IMR-90 (cell line): ENCODE measurements around the gene ADSS1. TPM values are rescaled to one million over a fixed set of nuclear protein-coding genes. Genes with fewer than 3 reads are reported as not detected.
A peak's percentile ranks its signal among the peaks of the same experiment; 100 is the strongest.

Source experiments
- ATAC-seq: fragments of 200-7000 bp; cut with Tn5 transposase; 2 replicates; pipeline ENCODE4 v1.9.1; 2020; ENCODE audit warnings: low read depth, mild to moderate bottlenecking, moderate library complexity
- BruUV-seq: library from RNA; stranded (reverse); fragments of 400-500 nt; replicated peaks from 2 replicates; lab custom pipeline; 2021; lab: Mats Ljungman, UMichigan
- CTCF ChIA-PET: fragments of 300-600 bp; formaldehyde crosslinking; extraction: SDS; loops from one replicate; lab custom pipeline; 2021; ENCODE audit warnings: antibody characterized with exemption; lab: Yijun Ruan, JAX
- POLR2A ChIA-PET: fragments of 300-600 bp; sonication (Branson Sonifier 250); formaldehyde crosslinking; loops from one replicate; lab custom pipeline; 2022; ENCODE audit warnings: antibody characterized with exemption; ENCODE audit not compliant: unreplicated experiment; lab: Charles Lee
- DNase-seq: peaks from one replicate; pipeline ENCODE4 v3.0.0; 2013
- H2AFZ ChIP-seq: replicated peaks from 2 replicates; pipeline ENCODE3; 2013; ENCODE audit warnings: low read length, mild to moderate bottlenecking; ENCODE audit not compliant: poor library complexity
- H2AK5ac ChIP-seq: 2 replicates; pipeline ENCODE4 v1.6.1; 2013; ENCODE audit warnings: low read depth, low read length, inconsistent platforms
- H2AK9ac ChIP-seq: replicated peaks from 2 replicates; pipeline ENCODE3; 2013; ENCODE audit warnings: mild to moderate bottlenecking, low read depth, low read length, moderate library complexity; ENCODE audit not compliant: poor library complexity
- H2BK120ac ChIP-seq: 2 replicates; pipeline ENCODE4 v1.6.1; 2013; ENCODE audit warnings: low read depth, low read length, inconsistent platforms
- H2BK15ac ChIP-seq: 3 replicates; pipeline ENCODE4 v1.6.1; 2013; ENCODE audit warnings: low read depth, low read length, inconsistent platforms
- H2BK20ac ChIP-seq: 2 replicates; pipeline ENCODE4 v1.6.1; 2013; ENCODE audit warnings: low read depth, mild to moderate bottlenecking, inconsistent platforms, low read length, moderate library complexity
- H2BK5ac ChIP-seq: 2 replicates; pipeline ENCODE4 v1.6.1; 2013; ENCODE audit warnings: mild to moderate bottlenecking, low read depth, low read length, inconsistent platforms; ENCODE audit not compliant: poor library complexity, severe bottlenecking
- H3K14ac ChIP-seq: replicated peaks from 2 replicates; pipeline ENCODE4 v1.6.1; 2013; ENCODE audit warnings: low read depth, low read length, inconsistent platforms
- H3K18ac ChIP-seq: 2 replicates; pipeline ENCODE4 v1.6.1; 2013; ENCODE audit warnings: low read depth, low read length, control low read depth
- H3K23ac ChIP-seq: 2 replicates; pipeline ENCODE4 v1.6.1; 2013; ENCODE audit warnings: low read depth, low read length, inconsistent platforms
- H3K27ac ChIP-seq: 2 replicates; pipeline ENCODE4 v1.5.1; 2013; ENCODE audit warnings: mild to moderate bottlenecking, control low read depth, low read length; ENCODE audit not compliant: insufficient read depth
- H3K27me3 ChIP-seq: 2 replicates; pipeline ENCODE4 v1.6.1; 2013; ENCODE audit warnings: low read length; ENCODE audit not compliant: control insufficient read depth, insufficient read depth
- H3K36me3 ChIP-seq: 2 replicates; pipeline ENCODE4 v1.6.1; 2013; ENCODE audit warnings: low read length, mixed read lengths; ENCODE audit not compliant: control insufficient read depth, insufficient read depth
- H3K4ac ChIP-seq: 2 replicates; pipeline ENCODE4 v1.6.1; 2013; ENCODE audit warnings: low read depth, low read length, inconsistent platforms
- H3K4me1 ChIP-seq: 2 replicates; pipeline ENCODE4 v1.6.1; 2013; ENCODE audit warnings: low read length, mixed read lengths; ENCODE audit not compliant: control insufficient read depth, insufficient read depth
- H3K4me2 ChIP-seq: 2 replicates; pipeline ENCODE4 v1.6.1; 2013; ENCODE audit warnings: low read depth, mild to moderate bottlenecking, control low read depth, low read length, moderate library complexity
- H3K4me3 ChIP-seq: 2 replicates; pipeline ENCODE4 v1.5.1; 2013; ENCODE audit warnings: low read depth, mild to moderate bottlenecking, control low read depth, low read length, moderate library complexity; ENCODE audit not compliant: insufficient read depth
- H3K56ac ChIP-seq: 2 replicates; pipeline ENCODE4 v1.6.1; 2013; ENCODE audit warnings: low read length, inconsistent platforms; ENCODE audit not compliant: insufficient read depth; ENCODE audit errors: extremely low read depth
- H3K79me1 ChIP-seq, 2 experiments: 2 replicates each; pipeline ENCODE4 v1.6.1; 2013; ENCODE audit warnings: low read length in 2 of 2, inconsistent platforms in 1 of 2, low read depth in 1 of 2
- H3K9ac ChIP-seq: 2 replicates; pipeline ENCODE4 v1.6.1; 2013; ENCODE audit warnings: low read depth, low read length, control low read depth
- H3K9me1 ChIP-seq: 2 replicates; pipeline ENCODE4 v1.6.1; 2013; ENCODE audit warnings: low read length, inconsistent platforms; ENCODE audit not compliant: insufficient read depth
- H3K9me3 ChIP-seq: 2 replicates; pipeline ENCODE4 v1.6.1; 2013; ENCODE audit warnings: low read length; ENCODE audit not compliant: control insufficient read depth, insufficient read depth
- H4K20me1 ChIP-seq: 2 replicates; pipeline ENCODE4 v1.6.1; 2013; ENCODE audit warnings: low read length, inconsistent platforms; ENCODE audit not compliant: insufficient read depth
- H4K5ac ChIP-seq: 2 replicates; pipeline ENCODE4 v1.6.1; 2013; ENCODE audit warnings: mild to moderate bottlenecking, low read depth, low read length, control low read depth
- H4K8ac ChIP-seq, 2 experiments: 2 replicates each; pipeline ENCODE4 v1.6.1; 2013; ENCODE audit warnings: low read depth in 2 of 2, low read length in 2 of 2, control low read depth in 1 of 2, inconsistent platforms in 1 of 2
- H4K91ac ChIP-seq: 2 replicates; pipeline ENCODE4 v1.6.1; 2013; ENCODE audit warnings: low read depth, low read length, inconsistent platforms; ENCODE audit not compliant: insufficient read depth
- FOS ChIP-seq: fragments of 150-350 bp; IDR thresholded peaks from 2 replicates; pipeline ENCODE4 v1.6.1; 2016; ENCODE audit warnings: low read depth, low read length
- WGBS, 2 experiments: methylation state at CpG; one replicate each; pipeline versions ENCODE4 v1.1.5 to v1.1.7; 2013; ENCODE audit warnings: missing lambda C conversion rate in 2 of 2; ENCODE audit not compliant: insufficient read length in 1 of 2; ENCODE audit errors: extremely low coverage in 2 of 2; 5-methylcytosine and 5-hydroxymethylcytosine counted together
- dilution Hi-C: fragments of 300-500 bp; cut with HindIII; formaldehyde crosslinking; loops from one replicate; pipeline ENCODE4 v1.14.3; 2018; ENCODE audit warnings: low sequenced_read_pairs; ENCODE audit not compliant: unreplicated experiment
- in situ Hi-C: fragments of 300-500 bp; cut with MboI; formaldehyde crosslinking; loops from 3 replicates; pipeline ENCODE4 v1.14.3; 2019; ENCODE audit warnings: low sequenced_read_pairs, inconsistent platforms, mixed read lengths
- intact Hi-C: fragments of 100-400 bp; cut with micrococcal nuclease; formaldehyde crosslinking; loops from 2 replicates; pipeline ENCODE4 v1.10.0; 2022
- polyA plus RNA-seq, 3 experiments: library from polyadenylated mRNA; depleted of rRNA; stranded (reverse); fragments of >200 nt; gene quantifications; 2 replicates each; pipeline ENCODE4 v1.2.3, GENCODE V29; 2012; ENCODE audit warnings: low replicate concordance in 1 of 3
- total RNA-seq: library from RNA; depleted of rRNA; stranded (reverse); fragments of >200 nt; gene quantifications from 2 replicates; pipeline ENCODE4 v1.2.3, GENCODE V29; 2012
- TF ChIP-seq, protein P1 (sequence below): fragments of 150-350 bp; IDR thresholded peaks from 2 replicates; pipeline ENCODE4 v1.6.1; 2017; ENCODE audit warnings: mild to moderate bottlenecking, antibody characterized with exemption, low read length, low read depth
- TF ChIP-seq, protein P2 (sequence below): fragments of 150-350 bp; IDR thresholded peaks from 2 replicates; pipeline ENCODE4 v1.6.1; 2016; ENCODE audit warnings: low read depth, mild to moderate bottlenecking, low read length, moderate library complexity, borderline replicate concordance
- TF ChIP-seq, protein P3 (sequence below): conservative IDR thresholded peaks from 2 replicates; pipeline ENCODE4 v1.5.1; 2012; ENCODE audit warnings: mild to moderate bottlenecking, low read depth, low read length, improper control_type of control experiment

The ADSS1 gene
- total and polyA plus RNA-seq, 2 of the 4 experiments (the other 2 are of a cell fraction), result 1.8 to 5.2 TPM

DNA sequence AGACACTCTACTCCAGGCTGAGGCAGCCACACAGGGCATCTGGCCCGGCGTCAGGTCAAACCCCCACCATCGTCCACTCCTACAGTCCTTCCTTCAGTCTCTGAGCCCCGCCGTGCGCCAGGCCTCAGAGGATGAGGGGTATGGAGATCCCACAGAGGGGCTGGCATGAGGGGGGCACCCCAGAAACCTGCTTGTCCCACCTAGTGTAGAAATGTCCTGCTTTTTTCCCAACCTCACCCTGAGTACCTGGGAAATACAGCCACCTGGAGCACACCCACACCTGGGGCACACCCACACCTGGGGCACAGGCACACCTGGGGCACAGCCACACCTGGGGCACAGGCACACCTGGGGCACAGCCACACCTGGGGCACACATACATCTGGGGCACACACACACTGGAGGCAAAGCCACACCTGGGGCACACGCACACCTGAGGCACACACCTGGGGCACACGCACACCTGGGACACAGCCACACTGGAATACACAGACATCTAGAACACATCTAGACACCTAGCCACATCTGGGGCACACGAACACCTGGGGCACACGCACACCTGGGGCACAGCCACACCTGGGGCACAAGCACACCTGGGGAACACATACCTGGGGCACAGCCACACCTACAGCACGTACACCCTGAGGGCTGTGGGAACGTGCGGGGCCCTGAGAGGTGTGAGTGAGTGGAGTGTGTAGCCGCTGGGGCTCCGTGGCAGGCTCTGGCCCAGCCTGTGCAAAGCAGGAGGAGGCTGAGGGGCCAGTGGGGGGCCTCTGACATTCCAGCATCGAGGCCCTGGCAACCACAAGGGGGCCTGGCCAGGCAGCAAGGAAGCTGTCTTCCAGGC is 53.2 kb downstream of the ADSS1 start:
- in situ Hi-C loops, result no loop called here
- intact Hi-C loops, result no loop called here
- Histone ChIP-seq H3K4ac (no peak overlapping the region), H3K9me3 (no peaks in the 10 kb centered on the region), H2BK120ac (no peak overlapping the region), H3K9me1 (no peaks in the 10 kb centered on the region), H3K36me3 (peaks cover 57% of the 10 kb centered on the region), H3K9ac (no peak overlapping the region), H3K4me2 (no peak overlapping the region), H3K27ac (no peak overlapping the region), H4K91ac (no peak overlapping the region), H2BK15ac (no peak overlapping the region), H2BK5ac (no peak overlapping the region), H2AK9ac (peak overlapping the region; percentile 55), H3K4me1 (no peaks in the 10 kb centered on the region), H4K5ac (no peak overlapping the region), H3K14ac (no peak overlapping the region), H3K27me3 (no peaks in the 10 kb centered on the region), H3K23ac (no peak overlapping the region), H2AFZ (peak overlapping the region; percentile 23), H4K20me1 (peaks cover 50% of the 10 kb centered on the region), H3K56ac (no peak overlapping the region), H3K4me3 (no peak overlapping the region), H2BK20ac (no peak overlapping the region), H3K79me1 (peaks cover 8 to 39% of the 10 kb centered on the region in 2 experiments), H3K18ac (no peak overlapping the region), H2AK5ac (no peak overlapping the region), H4K8ac (no peak overlapping the region)
- ChIA-PET CTCF (no interaction called here), POLR2A (no interaction called here)
- no peak for DNase-seq
- TF ChIP-seq, protein P1, sequence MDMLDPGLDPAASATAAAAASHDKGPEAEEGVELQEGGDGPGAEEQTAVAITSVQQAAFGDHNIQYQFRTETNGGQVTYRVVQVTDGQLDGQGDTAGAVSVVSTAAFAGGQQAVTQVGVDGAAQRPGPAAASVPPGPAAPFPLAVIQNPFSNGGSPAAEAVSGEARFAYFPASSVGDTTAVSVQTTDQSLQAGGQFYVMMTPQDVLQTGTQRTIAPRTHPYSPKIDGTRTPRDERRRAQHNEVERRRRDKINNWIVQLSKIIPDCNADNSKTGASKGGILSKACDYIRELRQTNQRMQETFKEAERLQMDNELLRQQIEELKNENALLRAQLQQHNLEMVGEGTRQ, result no peak
- TF ChIP-seq, protein P2, sequence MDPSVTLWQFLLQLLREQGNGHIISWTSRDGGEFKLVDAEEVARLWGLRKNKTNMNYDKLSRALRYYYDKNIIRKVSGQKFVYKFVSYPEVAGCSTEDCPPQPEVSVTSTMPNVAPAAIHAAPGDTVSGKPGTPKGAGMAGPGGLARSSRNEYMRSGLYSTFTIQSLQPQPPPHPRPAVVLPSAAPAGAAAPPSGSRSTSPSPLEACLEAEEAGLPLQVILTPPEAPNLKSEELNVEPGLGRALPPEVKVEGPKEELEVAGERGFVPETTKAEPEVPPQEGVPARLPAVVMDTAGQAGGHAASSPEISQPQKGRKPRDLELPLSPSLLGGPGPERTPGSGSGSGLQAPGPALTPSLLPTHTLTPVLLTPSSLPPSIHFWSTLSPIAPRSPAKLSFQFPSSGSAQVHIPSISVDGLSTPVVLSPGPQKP, result no peak
- no peak for TF ChIP-seq FOS
- TF ChIP-seq, protein P3, sequence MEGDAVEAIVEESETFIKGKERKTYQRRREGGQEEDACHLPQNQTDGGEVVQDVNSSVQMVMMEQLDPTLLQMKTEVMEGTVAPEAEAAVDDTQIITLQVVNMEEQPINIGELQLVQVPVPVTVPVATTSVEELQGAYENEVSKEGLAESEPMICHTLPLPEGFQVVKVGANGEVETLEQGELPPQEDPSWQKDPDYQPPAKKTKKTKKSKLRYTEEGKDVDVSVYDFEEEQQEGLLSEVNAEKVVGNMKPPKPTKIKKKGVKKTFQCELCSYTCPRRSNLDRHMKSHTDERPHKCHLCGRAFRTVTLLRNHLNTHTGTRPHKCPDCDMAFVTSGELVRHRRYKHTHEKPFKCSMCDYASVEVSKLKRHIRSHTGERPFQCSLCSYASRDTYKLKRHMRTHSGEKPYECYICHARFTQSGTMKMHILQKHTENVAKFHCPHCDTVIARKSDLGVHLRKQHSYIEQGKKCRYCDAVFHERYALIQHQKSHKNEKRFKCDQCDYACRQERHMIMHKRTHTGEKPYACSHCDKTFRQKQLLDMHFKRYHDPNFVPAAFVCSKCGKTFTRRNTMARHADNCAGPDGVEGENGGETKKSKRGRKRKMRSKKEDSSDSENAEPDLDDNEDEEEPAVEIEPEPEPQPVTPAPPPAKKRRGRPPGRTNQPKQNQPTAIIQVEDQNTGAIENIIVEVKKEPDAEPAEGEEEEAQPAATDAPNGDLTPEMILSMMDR, result 0 out of 2 replicates have a peak, but pooled peaks have one; percentile 6
- dilution Hi-C loops, result no loop called here
- no peak for ATAC-seq
- 50% methylated on average over 2 of the region's 16 CpGs; no CpG with 5 or more reads in 1 of the 2 experiments for WGBS, 2 experiments
- no TSS peak for BruUV-seq
